Frontal cortex (tissue), 4 donors: ENCODE measurements around the gene DEPDC7. TPM values are rescaled to one million over a fixed set of nuclear protein-coding genes. Genes with fewer than 3 reads are reported as not detected.
A peak's percentile ranks its signal among the peaks of the same experiment; 100 is the strongest.

Experiments
- DNase-seq, 2 donors: peaks; one replicate each; pipeline ENCODE4 v3.0.0; 2012; ENCODE audit warnings: low spot score in 2 of 2
- FAIRE-seq: peaks from 2 replicates; lab custom pipeline; 2012; peaks lifted over from hg19 to GRCh38; lab: Jason Lieb, UNC
- small RNA-seq: library from RNA; depleted of rRNA; stranded (forward); fragments of <200 nt; gene quantifications from one replicate; pipeline ENCODE3, GENCODE V24; 2014
- total RNA-seq: library from RNA; depleted of rRNA; stranded (reverse); fragments of >200 nt; gene quantifications from one replicate; pipeline ENCODE4 v1.2.3, GENCODE V29; 2014
- donor health status: control.
- donor health status: control.
- donor health status: control.

Gene DEPDC7
- total RNA-seq, 1 donor from 2014 or later, result 1.6 TPM

DNA sequence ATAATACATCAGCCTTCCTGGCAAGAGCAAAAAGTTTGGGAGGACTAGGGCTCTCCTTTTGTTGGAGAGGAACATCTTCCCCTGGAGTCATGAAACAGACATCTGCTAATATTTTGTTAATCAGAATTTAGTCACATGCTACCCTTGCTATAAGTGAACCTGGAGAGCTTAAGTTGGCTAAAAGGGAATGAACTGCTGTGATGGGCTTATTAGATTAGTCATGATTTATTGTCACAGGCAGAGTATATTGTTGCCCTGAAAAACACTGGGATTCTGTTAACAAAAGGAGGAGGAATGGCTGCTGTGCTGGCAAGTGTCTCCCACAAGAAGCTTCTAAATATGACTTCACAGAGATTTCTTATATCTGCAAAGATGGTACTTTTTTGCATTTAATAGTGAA, 39.7 kb downstream of the DEPDC7 start:
- DNase-seq, result no peak
- no peak for FAIRE-seq

GRCh38 chr11:33057284-33057683, 41.6 kb downstream of the DEPDC7 start:
- FAIRE-seq, result no peak

DNA sequence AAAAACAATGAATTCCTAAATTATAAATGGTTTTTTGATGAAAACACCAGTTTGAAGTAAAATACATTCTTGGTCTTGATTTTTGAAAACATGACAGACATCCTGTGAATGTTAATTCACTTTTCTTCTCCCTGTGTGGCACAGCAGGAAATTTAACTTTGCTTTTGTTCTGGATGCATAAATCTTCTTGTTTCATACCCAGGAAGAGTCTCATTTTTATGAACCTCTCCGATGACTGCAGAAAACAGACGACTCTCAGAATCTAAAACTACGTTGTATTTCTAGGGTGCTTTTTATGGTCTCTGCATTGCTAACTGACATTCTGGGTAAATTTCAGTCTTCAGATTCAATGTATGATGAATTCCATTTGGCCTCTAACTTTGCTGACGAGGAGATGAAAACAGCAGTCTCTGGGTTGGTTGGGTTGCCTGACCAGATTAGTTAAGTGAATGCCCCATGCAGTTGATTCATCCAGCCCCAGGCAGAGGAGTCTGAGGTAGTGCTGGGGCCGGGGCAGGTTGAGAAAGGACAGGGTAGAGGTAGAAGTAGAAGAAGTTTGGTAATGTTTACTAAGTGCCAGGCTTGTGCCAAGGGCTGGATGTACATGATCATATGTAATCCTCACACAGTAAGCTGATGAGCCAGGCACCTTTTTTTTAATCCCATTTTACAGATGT, 43.8 kb downstream of the DEPDC7 start:
- no peak for FAIRE-seq

More at GRCh38 chr11:33057284-33057683, 41.6 kb downstream of the DEPDC7 start:
- no peak for DNase-seq

DNA sequence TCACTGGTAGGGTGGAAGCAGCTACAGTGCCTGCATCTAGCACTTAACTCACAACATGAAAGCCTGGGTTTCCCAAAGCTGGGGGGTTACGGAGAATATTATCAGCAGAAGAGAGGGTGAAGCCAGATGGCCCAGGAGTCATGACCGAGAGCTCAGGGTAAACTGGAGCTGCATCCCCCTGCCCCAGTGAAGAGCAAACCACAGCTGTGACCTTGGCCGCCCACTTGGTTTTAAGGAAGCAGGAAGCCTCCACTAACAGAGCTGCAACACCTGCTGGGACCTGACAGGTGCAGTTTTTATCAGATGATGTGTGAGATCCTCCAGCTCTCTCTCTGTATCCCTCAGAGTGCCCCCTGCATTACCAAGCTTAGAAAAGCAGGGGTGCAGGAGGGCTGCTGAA, 44.6 kb downstream of the DEPDC7 start:
- DNase-seq (no peak), FAIRE-seq (no peak)

More for the DNA sequence above, 43.8 kb downstream of the DEPDC7 start:
- DNase-seq, result no peak

GRCh38 chr11:33062137-33062536, 46.5 kb downstream of the DEPDC7 start:
- DNase-seq (no peak), FAIRE-seq (no peak)

DNA sequence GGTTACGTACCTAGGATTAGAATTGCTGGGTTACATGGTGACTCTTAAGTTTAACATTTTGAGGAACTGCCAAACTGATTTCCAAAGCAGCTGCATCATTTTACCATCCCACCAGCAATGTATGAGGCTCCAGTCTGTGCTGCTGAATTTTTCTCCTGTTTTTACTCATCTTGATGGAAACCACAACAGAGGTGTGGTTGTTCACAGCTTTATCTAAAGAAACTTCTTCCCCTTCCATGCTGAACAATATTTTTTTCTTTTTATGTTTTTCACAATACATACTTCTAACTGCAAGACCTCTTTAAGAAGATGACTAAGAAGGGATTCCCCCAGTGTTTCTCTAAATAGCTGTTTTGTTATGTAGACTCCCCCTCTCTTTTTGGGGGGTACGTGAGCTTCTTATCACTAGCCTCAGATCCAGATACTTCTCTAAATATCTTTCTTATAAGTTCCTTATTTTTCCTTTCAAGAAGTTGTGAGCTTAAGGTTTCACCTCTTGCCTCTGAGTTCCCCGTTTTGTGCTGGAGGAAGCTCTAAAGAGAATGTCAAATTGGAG, 47.7 kb downstream of the DEPDC7 start:
- DNase-seq (no peak), FAIRE-seq (no peak)

DNA sequence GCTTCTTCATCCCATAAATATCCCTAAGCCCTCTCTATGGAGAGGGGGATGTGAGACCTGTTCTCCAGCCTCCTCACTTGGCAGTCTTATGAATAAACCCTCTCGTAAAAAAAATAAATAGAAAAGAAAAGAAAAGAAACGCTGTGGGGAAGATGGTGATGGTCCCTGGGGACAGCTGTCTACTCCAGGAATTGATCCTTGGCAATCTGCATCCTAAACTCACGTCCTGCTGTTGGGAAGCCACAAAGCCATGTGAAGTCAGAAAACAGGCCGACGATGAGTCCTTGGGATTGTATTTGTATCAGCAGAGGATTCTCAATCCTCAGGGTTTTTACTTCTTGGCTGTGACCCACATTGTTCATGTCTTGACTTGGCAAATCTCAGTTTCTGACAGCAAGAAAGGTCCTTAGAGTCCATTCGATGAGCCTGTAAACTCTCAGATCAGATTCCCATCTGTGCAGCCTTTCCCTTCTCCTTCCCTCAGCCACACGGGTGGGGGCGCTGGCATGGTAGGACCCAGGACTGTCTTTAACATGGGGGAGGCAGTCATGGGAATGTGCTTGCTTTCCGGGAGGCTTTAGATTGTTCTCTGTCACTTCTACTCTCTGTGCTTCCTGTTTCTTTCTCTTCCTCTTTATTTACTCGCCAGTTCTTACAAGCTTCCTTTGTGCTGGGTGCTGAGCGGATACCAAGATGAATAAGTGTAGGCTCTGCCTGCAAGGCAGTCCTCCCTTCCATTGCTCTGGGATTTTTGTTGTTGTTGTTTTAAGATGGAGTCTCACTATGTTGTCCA, 48.6 kb downstream of the DEPDC7 start:
- no peak for FAIRE-seq
- no peak for DNase-seq

- no peak for FAIRE-seq
- no peak for DNase-seq
Observed at GRCh38 chr11:33064866-33065265, 49.2 kb downstream of the DEPDC7 start.

- no peak for FAIRE-seq
Observed at GRCh38 chr11:33065445-33066178, 49.9 kb downstream of the DEPDC7 start.

DNA sequence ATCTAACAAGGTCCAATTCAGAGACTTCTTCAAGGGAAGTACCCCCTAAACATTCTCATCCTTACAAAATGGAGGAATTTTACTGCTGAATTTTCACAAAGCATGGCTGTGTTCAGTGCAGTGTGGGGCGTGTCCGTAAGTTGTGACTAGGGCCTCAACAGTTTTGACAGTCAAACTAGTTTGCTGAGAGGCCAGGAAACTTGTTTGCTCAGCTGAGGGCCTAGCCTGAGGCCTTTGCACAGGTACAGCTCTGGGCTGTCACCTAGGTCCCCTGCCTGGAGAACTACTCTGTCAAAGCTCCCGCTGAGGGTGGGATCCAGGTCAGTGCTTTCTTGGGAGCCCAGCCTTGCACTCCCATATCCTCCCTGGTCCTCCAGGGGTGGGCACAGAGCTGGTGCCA, 51.6 kb downstream of the DEPDC7 start:
- DNase-seq (no peak), FAIRE-seq (no peak)

More at GRCh38 chr11:33065445-33066178, 49.9 kb downstream of the DEPDC7 start:
- peak in 1 of 2 donors; percentile 49 for DNase-seq

GRCh38 chr11:33068611-33069340, 53.1 kb downstream of the DEPDC7 start:
- FAIRE-seq, result no peak
- DNase-seq, result no peak

- DNase-seq, result no peak
- no peak for FAIRE-seq
Observed at GRCh38 chr11:33072465-33072864, 56.8 kb downstream of the DEPDC7 start.

Small RNA genes within 50 kb of the gene (small RNA-seq; reads per million reads assigned to genes)
- not detected for gene RF00019

Other genes with a start within 250 kb of the DEPDC7 start
- not detected for gene CCDC73, start 221.2 kb upstream of the DEPDC7 start, total RNA-seq
- under 0.01 TPM for gene PRRG4, start 186.0 kb upstream of the DEPDC7 start, total RNA-seq
- 45.2 TPM for gene QSER1, start 123.1 kb upstream of the DEPDC7 start, total RNA-seq
- 25.3 TPM for gene TCP11L1, start 23.7 kb downstream of the DEPDC7 start, total RNA-seq
- gene CSTF3, start 145.6 kb downstream of the DEPDC7 start, total RNA-seq, result 66.9 TPM
- 313 TPM for gene HIPK3, start 241.5 kb downstream of the DEPDC7 start, total RNA-seq